HEK293 (cell line): ENCODE data around the gene PDE6B.
"Not testable (repeated sequence)": the region's sequence is repeated elsewhere in the genome, so short reads cannot be mapped to it uniquely, and the experiment has no call there.

Experiments used
- CTCF ChIA-PET: fragments of 350-600 bp; formaldehyde crosslinking; extraction: SDS; loops from one replicate; lab custom pipeline; 2021; ENCODE audit warnings: antibody characterized with exemption; lab: Yijun Ruan, JAX
- POLR2A ChIA-PET: fragments of 300-600 bp; formaldehyde crosslinking; extraction: SDS; loops from one replicate; lab custom pipeline; 2020; ENCODE audit warnings: antibody characterized with exemption, inconsistent platforms; lab: Yijun Ruan, JAX
- H3K27ac ChIP-seq: fragments of 200-500 bp; sonication (Bioruptor generic); 2 replicates; pipeline ENCODE4 v1.5.1; 2014; ENCODE audit warnings: low read depth, low read length, control low read depth, inconsistent platforms; ENCODE audit errors: extremely low read depth
- H3K36me3 ChIP-seq, 2 experiments: fragments of 200-500 bp in 1 of 2; sonication (Bioruptor generic) in 1 of 2; 1 replicate in 1 of 2; 2 replicates in 1 of 2; pipeline ENCODE4 v1.5.1; 2014 to 2017; ENCODE audit warnings: inconsistent platforms in 2 of 2, low read length in 2 of 2; ENCODE audit not compliant: control insufficient read depth in 2 of 2, insufficient read depth in 1 of 2
- H3K4me1 ChIP-seq: fragments of 200-500 bp; sonication (Bioruptor generic); 2 replicates; pipeline ENCODE4 v1.5.1; 2014; ENCODE audit warnings: mild to moderate bottlenecking, low read length, inconsistent platforms; ENCODE audit not compliant: control insufficient read depth, insufficient read depth
- H3K4me3 ChIP-seq: 2 replicates; pipeline ENCODE4 v1.5.1; 2011; ENCODE audit warnings: low read depth, mild to moderate bottlenecking, control low read depth, low read length, moderate library complexity
- H3K9me3 ChIP-seq: fragments of 200-500 bp; sonication (Bioruptor generic); 2 replicates; pipeline ENCODE4 v1.5.1; 2014; ENCODE audit warnings: low read depth, low read length, inconsistent platforms; ENCODE audit not compliant: control insufficient read depth, insufficient read depth
- GLIS2 ChIP-seq: fragments of 450-650 bp; formaldehyde crosslinking; IDR thresholded peaks from 2 replicates; pipeline ENCODE4 v1.5.1; 2016; ENCODE audit warnings: missing biosample characterization, missing genetic modification characterization
- KLF1 ChIP-seq: fragments of 450-650 bp; formaldehyde crosslinking; IDR thresholded peaks from 2 replicates; pipeline ENCODE4 v1.5.1; 2016; ENCODE audit warnings: missing biosample characterization, missing genetic modification characterization
- KLF10 ChIP-seq: fragments of 450-650 bp; IDR thresholded peaks from 2 replicates; pipeline ENCODE4 v1.5.1; 2018; ENCODE audit warnings: missing biosample characterization, mild to moderate bottlenecking, missing genetic modification characterization
- KLF8 ChIP-seq: fragments of 450-650 bp; formaldehyde crosslinking; IDR thresholded peaks from 2 replicates; pipeline ENCODE4 v1.5.1; 2016; ENCODE audit warnings: missing biosample characterization, missing genetic modification characterization
- OSR2 ChIP-seq: fragments of 450-650 bp; formaldehyde crosslinking; IDR thresholded peaks from 2 replicates; pipeline ENCODE4 v1.5.1; 2016; ENCODE audit warnings: missing biosample characterization, missing genetic modification characterization
- TRIM28 ChIP-seq: IDR thresholded peaks from 2 replicates; pipeline ENCODE4 v1.6.1; 2011; ENCODE audit warnings: low read length, control low read depth, borderline replicate concordance
- ZBTB21 ChIP-seq: fragments of 450-650 bp; formaldehyde crosslinking; IDR thresholded peaks from 2 replicates; pipeline ENCODE4 v1.5.1; 2017; ENCODE audit warnings: missing biosample characterization, missing genetic modification characterization
- ZFP69B ChIP-seq: fragments of 450-650 bp; formaldehyde crosslinking; IDR thresholded peaks from 2 replicates; pipeline ENCODE4 v1.5.1; 2016; ENCODE audit warnings: missing biosample characterization, missing genetic modification characterization
- ZNF16 ChIP-seq: fragments of 450-650 bp; formaldehyde crosslinking; IDR thresholded peaks from 2 replicates; pipeline ENCODE4 v1.5.1; 2016; ENCODE audit warnings: low read depth, missing biosample characterization, missing genetic modification characterization
- ZNF2 ChIP-seq: fragments of 450-650 bp; formaldehyde crosslinking; IDR thresholded peaks from 2 replicates; pipeline ENCODE4 v1.5.1; 2016; ENCODE audit warnings: missing biosample characterization, missing genetic modification characterization
- ZNF354C ChIP-seq: fragments of 450-650 bp; formaldehyde crosslinking; IDR thresholded peaks from 2 replicates; pipeline ENCODE4 v1.5.1; 2016; ENCODE audit warnings: missing biosample characterization, missing genetic modification characterization, low read depth, borderline replicate concordance
- ZNF544 ChIP-seq: fragments of 450-650 bp; formaldehyde crosslinking; IDR thresholded peaks from 2 replicates; pipeline ENCODE4 v1.5.0; 2017; ENCODE audit warnings: missing biosample characterization, missing genetic modification characterization
- ZNF558 ChIP-seq: fragments of 450-650 bp; formaldehyde crosslinking; IDR thresholded peaks from 2 replicates; pipeline ENCODE4 v1.5.1; 2016; ENCODE audit warnings: missing biosample characterization, missing genetic modification characterization
- ZNF560 ChIP-seq: fragments of 450-650 bp; formaldehyde crosslinking; IDR thresholded peaks from 2 replicates; pipeline ENCODE4 v1.5.1; 2017; ENCODE audit warnings: missing biosample characterization, missing genetic modification characterization, borderline replicate concordance
- ZNF585B ChIP-seq: fragments of 450-650 bp; formaldehyde crosslinking; IDR thresholded peaks from 2 replicates; pipeline ENCODE4 v1.5.1; 2016; ENCODE audit warnings: missing biosample characterization, missing genetic modification characterization
- ZNF610 ChIP-seq: fragments of 450-650 bp; formaldehyde crosslinking; IDR thresholded peaks from 2 replicates; pipeline ENCODE4 v1.5.1; 2016; ENCODE audit warnings: missing biosample characterization, missing genetic modification characterization, borderline replicate concordance
- ZNF626 ChIP-seq: fragments of 450-650 bp; sonication (Bioruptor Pico); formaldehyde crosslinking; IDR thresholded peaks from 2 replicates; pipeline ENCODE4 v1.5.1; 2018; ENCODE audit warnings: missing biosample characterization, missing genetic modification characterization, inconsistent platforms
- ZNF654 ChIP-seq: fragments of 450-650 bp; formaldehyde crosslinking; IDR thresholded peaks from 2 replicates; pipeline ENCODE4 v1.5.1; 2016; ENCODE audit warnings: low read depth, missing biosample characterization, missing genetic modification characterization
- ZNF670 ChIP-seq: fragments of 450-650 bp; formaldehyde crosslinking; IDR thresholded peaks from 2 replicates; pipeline ENCODE4 v1.5.1; 2016; ENCODE audit warnings: missing biosample characterization, missing genetic modification characterization, low read depth
- ZNF707 ChIP-seq: fragments of 450-650 bp; formaldehyde crosslinking; IDR thresholded peaks from 2 replicates; pipeline ENCODE4 v1.5.1; 2016; ENCODE audit warnings: missing biosample characterization, missing genetic modification characterization
- ZNF785 ChIP-seq: fragments of 450-650 bp; formaldehyde crosslinking; IDR thresholded peaks from 2 replicates; pipeline ENCODE4 v1.5.1; 2016; ENCODE audit warnings: missing biosample characterization, missing genetic modification characterization
- TF ChIP-seq, protein P1 (sequence below): fragments of 450-650 bp; formaldehyde crosslinking; IDR thresholded peaks from 2 replicates; pipeline ENCODE4 v1.5.1; 2016; ENCODE audit warnings: missing biosample characterization, missing genetic modification characterization
- TF ChIP-seq, protein P2 (sequence below): sonication (generic); formaldehyde crosslinking; IDR thresholded peaks from 2 replicates; pipeline ENCODE4 v1.8.1; 2022; ENCODE audit warnings: mild to moderate bottlenecking, moderate library complexity, missing genetic modification reagents
- TF ChIP-seq, protein P3 (sequence below): fragments of 450-650 bp; formaldehyde crosslinking; IDR thresholded peaks from 2 replicates; pipeline ENCODE4 v1.5.1; 2016; ENCODE audit warnings: missing biosample characterization, missing genetic modification characterization, borderline replicate concordance

PDE6B gene

DNA sequence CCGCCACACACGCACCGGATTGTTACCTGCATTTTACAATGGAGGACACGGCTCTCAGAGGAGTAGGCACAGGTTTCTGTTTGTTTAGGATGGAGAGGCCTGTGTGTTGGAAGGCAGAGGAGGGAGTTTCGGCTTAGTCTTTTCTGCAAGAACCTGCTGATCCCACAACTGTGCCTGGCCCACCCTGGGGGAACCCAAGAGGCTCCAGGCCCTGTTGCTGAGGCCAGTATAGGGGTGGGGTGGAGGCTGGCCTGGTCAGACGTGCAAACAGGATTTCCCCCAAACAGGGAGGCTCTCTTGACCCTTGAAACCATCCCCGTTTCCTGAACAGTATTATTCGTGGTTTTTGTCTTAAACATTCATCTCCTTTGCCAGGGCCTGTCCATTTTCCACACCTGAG lies 64.3 kb downstream of the PDE6B start:
- POLR2A ChIA-PET: no interaction called here
- Histone ChIP-seq H3K36me3 (no peaks in the 10 kb centered on the region), H3K4me3 (no peak overlapping the region), H3K27ac (no peak overlapping the region), H3K9me3 (no peaks in the 10 kb centered on the region), H3K4me1 (no peaks in the 10 kb centered on the region)
- TF ChIP-seq ZNF785 (tag by site-specific recombination) (no peak), ZNF707 (no peak), ZNF670 (tag by site-specific recombination) (no peak), KLF1 (tag by site-specific recombination) (no peak), OSR2 (tag by site-specific recombination) (no peak), ZNF16 (tag by site-specific recombination) (no peak), ZNF354C (tag by site-specific recombination) (no peak), ZNF560 (tag by site-specific recombination) (no peak), TRIM28 (no peak), ZNF626 (no peak), ZNF558 (tag by site-specific recombination) (no peak), ZNF654 (no peak), ZFP69B (tag by site-specific recombination) (no peak), KLF10 (tag by site-specific recombination) (no peak)
- TF ChIP-seq, protein P1, sequence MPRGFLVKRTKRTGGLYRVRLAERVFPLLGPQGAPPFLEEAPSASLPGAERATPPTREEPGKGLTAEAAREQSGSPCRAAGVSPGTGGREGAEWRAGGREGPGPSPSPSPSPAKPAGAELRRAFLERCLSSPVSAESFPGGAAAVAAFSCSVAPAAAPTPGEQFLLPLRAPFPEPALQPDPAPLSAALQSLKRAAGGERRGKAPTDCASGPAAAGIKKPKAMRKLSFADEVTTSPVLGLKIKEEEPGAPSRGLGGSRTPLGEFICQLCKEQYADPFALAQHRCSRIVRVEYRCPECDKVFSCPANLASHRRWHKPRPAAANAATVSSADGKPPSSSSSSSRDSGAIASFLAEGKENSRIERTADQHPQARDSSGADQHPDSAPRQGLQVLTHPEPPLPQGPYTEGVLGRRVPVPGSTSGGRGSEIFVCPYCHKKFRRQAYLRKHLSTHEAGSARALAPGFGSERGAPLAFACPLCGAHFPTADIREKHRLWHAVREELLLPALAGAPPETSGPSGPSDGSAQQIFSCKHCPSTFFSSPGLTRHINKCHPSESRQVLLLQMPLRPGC (tag by site-specific recombination): no peak
- TF ChIP-seq, protein P2, sequence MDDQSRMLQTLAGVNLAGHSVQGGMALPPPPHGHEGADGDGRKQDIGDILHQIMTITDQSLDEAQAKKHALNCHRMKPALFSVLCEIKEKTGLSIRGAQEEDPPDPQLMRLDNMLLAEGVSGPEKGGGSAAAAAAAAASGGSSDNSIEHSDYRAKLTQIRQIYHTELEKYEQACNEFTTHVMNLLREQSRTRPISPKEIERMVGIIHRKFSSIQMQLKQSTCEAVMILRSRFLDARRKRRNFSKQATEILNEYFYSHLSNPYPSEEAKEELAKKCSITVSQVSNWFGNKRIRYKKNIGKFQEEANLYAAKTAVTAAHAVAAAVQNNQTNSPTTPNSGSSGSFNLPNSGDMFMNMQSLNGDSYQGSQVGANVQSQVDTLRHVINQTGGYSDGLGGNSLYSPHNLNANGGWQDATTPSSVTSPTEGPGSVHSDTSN: no peak
- TF ChIP-seq, protein P3, sequence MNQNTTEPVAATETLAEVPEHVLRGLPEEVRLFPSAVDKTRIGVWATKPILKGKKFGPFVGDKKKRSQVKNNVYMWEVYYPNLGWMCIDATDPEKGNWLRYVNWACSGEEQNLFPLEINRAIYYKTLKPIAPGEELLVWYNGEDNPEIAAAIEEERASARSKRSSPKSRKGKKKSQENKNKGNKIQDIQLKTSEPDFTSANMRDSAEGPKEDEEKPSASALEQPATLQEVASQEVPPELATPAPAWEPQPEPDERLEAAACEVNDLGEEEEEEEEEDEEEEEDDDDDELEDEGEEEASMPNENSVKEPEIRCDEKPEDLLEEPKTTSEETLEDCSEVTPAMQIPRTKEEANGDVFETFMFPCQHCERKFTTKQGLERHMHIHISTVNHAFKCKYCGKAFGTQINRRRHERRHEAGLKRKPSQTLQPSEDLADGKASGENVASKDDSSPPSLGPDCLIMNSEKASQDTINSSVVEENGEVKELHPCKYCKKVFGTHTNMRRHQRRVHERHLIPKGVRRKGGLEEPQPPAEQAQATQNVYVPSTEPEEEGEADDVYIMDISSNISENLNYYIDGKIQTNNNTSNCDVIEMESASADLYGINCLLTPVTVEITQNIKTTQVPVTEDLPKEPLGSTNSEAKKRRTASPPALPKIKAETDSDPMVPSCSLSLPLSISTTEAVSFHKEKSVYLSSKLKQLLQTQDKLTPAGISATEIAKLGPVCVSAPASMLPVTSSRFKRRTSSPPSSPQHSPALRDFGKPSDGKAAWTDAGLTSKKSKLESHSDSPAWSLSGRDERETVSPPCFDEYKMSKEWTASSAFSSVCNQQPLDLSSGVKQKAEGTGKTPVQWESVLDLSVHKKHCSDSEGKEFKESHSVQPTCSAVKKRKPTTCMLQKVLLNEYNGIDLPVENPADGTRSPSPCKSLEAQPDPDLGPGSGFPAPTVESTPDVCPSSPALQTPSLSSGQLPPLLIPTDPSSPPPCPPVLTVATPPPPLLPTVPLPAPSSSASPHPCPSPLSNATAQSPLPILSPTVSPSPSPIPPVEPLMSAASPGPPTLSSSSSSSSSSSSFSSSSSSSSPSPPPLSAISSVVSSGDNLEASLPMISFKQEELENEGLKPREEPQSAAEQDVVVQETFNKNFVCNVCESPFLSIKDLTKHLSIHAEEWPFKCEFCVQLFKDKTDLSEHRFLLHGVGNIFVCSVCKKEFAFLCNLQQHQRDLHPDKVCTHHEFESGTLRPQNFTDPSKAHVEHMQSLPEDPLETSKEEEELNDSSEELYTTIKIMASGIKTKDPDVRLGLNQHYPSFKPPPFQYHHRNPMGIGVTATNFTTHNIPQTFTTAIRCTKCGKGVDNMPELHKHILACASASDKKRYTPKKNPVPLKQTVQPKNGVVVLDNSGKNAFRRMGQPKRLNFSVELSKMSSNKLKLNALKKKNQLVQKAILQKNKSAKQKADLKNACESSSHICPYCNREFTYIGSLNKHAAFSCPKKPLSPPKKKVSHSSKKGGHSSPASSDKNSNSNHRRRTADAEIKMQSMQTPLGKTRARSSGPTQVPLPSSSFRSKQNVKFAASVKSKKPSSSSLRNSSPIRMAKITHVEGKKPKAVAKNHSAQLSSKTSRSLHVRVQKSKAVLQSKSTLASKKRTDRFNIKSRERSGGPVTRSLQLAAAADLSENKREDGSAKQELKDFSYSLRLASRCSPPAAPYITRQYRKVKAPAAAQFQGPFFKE: no peak
- CTCF ChIA-PET: no interaction called here

DNA sequence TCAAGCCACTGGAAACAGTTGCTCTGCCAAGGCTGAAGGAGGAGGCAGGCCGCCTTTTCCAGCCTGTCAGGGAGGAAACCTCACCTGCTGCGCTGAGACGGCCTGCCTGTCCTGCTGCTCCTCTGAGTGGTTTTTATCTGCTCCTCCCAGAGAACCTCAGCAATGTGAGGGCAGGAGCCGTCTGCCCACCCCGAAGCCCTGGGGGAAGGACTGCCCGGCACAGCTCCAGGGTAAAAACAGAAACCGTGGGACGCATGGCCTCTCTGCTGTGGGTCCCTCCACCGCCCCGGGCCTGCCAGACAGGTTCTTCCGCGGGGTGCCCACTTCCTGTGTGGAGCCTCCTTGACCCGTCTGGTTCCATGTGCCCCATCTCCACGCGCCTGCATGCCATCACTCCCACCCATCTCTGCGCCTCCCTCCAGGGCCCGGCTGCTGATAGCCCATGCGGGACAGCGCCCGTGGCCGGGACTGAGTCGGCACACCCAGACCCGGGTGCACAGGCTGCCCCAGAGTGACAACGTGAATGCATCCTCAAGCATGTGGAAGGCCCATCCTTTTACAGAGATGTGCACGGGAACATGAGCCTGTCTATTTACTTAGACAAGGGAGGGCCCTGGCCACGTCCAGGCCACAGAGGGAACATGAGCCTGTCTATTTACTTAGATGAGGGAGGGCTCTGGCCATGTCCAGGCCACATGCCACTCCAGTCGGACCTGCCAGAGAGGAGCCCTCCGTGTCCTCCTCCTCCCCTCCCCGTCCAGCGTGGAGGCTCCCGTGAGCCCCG lies 67.6 kb downstream of the PDE6B start:
- Histone ChIP-seq H3K36me3 (no peaks in the 10 kb centered on the region), H3K9me3 (no peaks in the 10 kb centered on the region), H3K4me1 (no peaks in the 10 kb centered on the region), H3K27ac (no peak overlapping the region), H3K4me3 (no peak overlapping the region)
- ChIA-PET CTCF (interaction anchor here (0.6 kb wide), 1 partner anchor 9 kb away, joined by 3 read pairs; no protein-coding TSS in a partner anchor), POLR2A (no interaction called here)
- TF ChIP-seq ZNF585B (tag by site-specific recombination) (no peak), ZNF544 (tag by site-specific recombination) (no peak), ZNF2 (tag by site-specific recombination) (no peak), ZNF610 (tag by site-specific recombination) (no peak), KLF8 (tag by site-specific recombination) (no peak), ZNF670 (tag by site-specific recombination) (no peak), GLIS2 (tag by site-specific recombination) (no peak), ZBTB21 (tag by site-specific recombination) (no peak)

DNA sequence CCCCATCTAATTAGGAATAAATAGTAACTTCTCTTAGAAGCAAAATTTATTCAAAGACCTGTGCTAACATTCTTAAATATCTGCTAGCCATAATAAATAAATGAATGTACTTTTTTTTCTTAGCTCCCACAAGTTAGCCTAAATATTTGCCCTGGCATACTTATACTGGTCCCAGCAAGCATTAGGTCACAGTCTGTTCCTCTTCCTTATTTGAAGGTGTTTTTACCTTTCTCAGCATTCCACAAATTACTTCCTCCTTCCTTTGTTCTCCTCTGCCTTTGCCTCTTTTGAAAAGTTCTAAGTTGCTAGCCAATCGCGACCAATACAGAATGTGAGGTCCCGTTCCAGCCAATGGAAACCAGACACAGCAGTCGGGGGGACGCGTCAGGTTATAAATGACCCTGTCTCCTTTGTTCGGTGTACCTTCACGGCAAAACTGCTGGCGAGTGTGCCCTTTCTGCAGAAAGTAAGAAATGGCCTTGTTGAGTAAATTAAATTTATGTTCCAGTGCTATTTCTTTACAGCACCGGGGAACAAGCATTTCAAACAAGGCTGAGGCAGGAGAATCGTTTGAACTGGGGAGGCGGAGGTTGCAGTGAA lies 69.1 kb downstream of the PDE6B start:
- H3K27ac ChIP-seq, H3K4me1 ChIP-seq, H3K9me3 ChIP-seq, H3K36me3 ChIP-seq, CTCF ChIA-PET, POLR2A ChIA-PET, H3K4me3 ChIP-seq: not testable (repeated sequence)
